MM.1S (cell line): ENCODE results near the gene ROMO1.
"Not testable (repeated sequence)": the region's sequence is repeated elsewhere in the genome, so short reads cannot be mapped to it uniquely, and the experiment has no call there.

ENCODE experiments used
- DNase-seq: peaks from one replicate; pipeline ENCODE4 v3.0.0-alpha.2; 2015
- H2AFZ ChIP-seq: fragments of 300-600 bp; sonication (generic); 2 replicates; pipeline ENCODE4 v1.6.0; 2016; ENCODE audit warnings: antibody characterized with exemption, low read length
- H3F3A ChIP-seq: fragments of 300-600 bp; sonication (generic); 2 replicates; pipeline ENCODE4 v1.6.1; 2016; ENCODE audit warnings: mild to moderate bottlenecking, antibody characterized with exemption, low read length, moderate library complexity, mixed read lengths; ENCODE audit not compliant: insufficient read depth
- H3K27ac ChIP-seq: fragments of 300-600 bp; sonication (generic); 2 replicates; pipeline ENCODE4 v1.5.1; 2016; ENCODE audit warnings: mild to moderate bottlenecking, low read length
- H3K27me3 ChIP-seq: fragments of 300-600 bp; sonication (generic); replicated peaks from 2 replicates; pipeline ENCODE4 v1.6.0; 2016; ENCODE audit warnings: low read length; ENCODE audit not compliant: insufficient read depth
- H3K36me3 ChIP-seq: fragments of 300-600 bp; sonication (generic); replicated peaks from 2 replicates; pipeline ENCODE4 v1.6.1; 2016; ENCODE audit warnings: mild to moderate bottlenecking, low read length, mixed read lengths; ENCODE audit not compliant: insufficient read depth
- H3K4me1 ChIP-seq: fragments of 300-600 bp; sonication (generic); 2 replicates; pipeline ENCODE4 v1.6.1; 2016; ENCODE audit warnings: low read length, mixed read lengths
- H3K4me2 ChIP-seq: fragments of 300-600 bp; sonication (generic); 2 replicates; pipeline ENCODE4 v1.6.0; 2016; ENCODE audit warnings: low read depth, low read length
- H3K4me3 ChIP-seq: fragments of 300-600 bp; sonication (generic); 2 replicates; pipeline ENCODE4 v1.5.1; 2016; ENCODE audit warnings: low read length, mixed read lengths
- H3K79me2 ChIP-seq: fragments of 300-600 bp; sonication (generic); 2 replicates; pipeline ENCODE4 v1.6.1; 2016; ENCODE audit warnings: mixed run types, low read length, mixed read lengths
- H3K9ac ChIP-seq: fragments of 300-600 bp; sonication (generic); 2 replicates; pipeline ENCODE4 v1.6.1; 2016; ENCODE audit warnings: low read length, mixed read lengths
- H3K9me2 ChIP-seq: fragments of 300-600 bp; sonication (generic); replicated peaks from 2 replicates; pipeline ENCODE4 v1.6.1; 2016; ENCODE audit warnings: mild to moderate bottlenecking, low read length, mixed read lengths; ENCODE audit not compliant: insufficient read depth
- H3K9me3 ChIP-seq: fragments of 300-600 bp; sonication (generic); replicated peaks from 2 replicates; pipeline ENCODE4 v1.6.1; 2016; ENCODE audit warnings: mild to moderate bottlenecking, low read length, mixed read lengths; ENCODE audit not compliant: insufficient read depth
- H4K20me1 ChIP-seq: fragments of 300-600 bp; sonication (generic); 2 replicates; pipeline ENCODE4 v1.6.1; 2016; ENCODE audit warnings: mild to moderate bottlenecking, low read length, moderate library complexity, mixed read lengths; ENCODE audit not compliant: insufficient read depth
- CTCF ChIP-seq: fragments of 300-600 bp; sonication (generic); IDR thresholded peaks from 2 replicates; pipeline ENCODE4 v1.5.1; 2016; ENCODE audit warnings: antibody characterized with exemption, low read length, mixed read lengths
- EZH2 ChIP-seq: fragments of 300-600 bp; sonication (generic); optimal IDR thresholded peaks from 2 replicates; pipeline ENCODE3; 2017; ENCODE audit warnings: low read depth, mild to moderate bottlenecking, antibody characterized with exemption, low read length, mixed read lengths
- EZH2phosphoT487 ChIP-seq: fragments of 300-600 bp; sonication (generic); IDR thresholded peaks from 2 replicates; pipeline ENCODE4 v1.6.1; 2018; ENCODE audit warnings: antibody characterized with exemption, low read length

Gene ROMO1

GRCh38 chr20:35706591-35707529 is 7.7 kb downstream of the ROMO1 start:
- peaks cover 49% of the 10 kb centered on the region for H3K36me3 ChIP-seq
- peaks cover 31% of the 10 kb centered on the region for H4K20me1 ChIP-seq

GRCh38 chr20:35708502-35708901 is 9.3 kb downstream of the ROMO1 start:
- Histone ChIP-seq H3K27ac (no peak overlapping the region), H3F3A (peaks cover 38% of the 10 kb centered on the region), H3K9me2 (no peaks in the 10 kb centered on the region), H2AFZ (no peak overlapping the region), H4K20me1 (peaks cover 36% of the 10 kb centered on the region), H3K36me3 (peaks cover 46% of the 10 kb centered on the region), H3K4me3 (no peak overlapping the region), H3K4me2 (no peak overlapping the region), H3K27me3 (no peaks in the 10 kb centered on the region), H3K9me3 (no peaks in the 10 kb centered on the region), H3K4me1 (no peaks in the 10 kb centered on the region), H3K79me2 (peaks cover 94% of the 10 kb centered on the region), H3K9ac (no peak overlapping the region)
- TF ChIP-seq EZH2: no peak
- no peak for TF ChIP-seq CTCF
- no peak for TF ChIP-seq EZH2phosphoT487
- no peak for DNase-seq

More at GRCh38 chr20:35706591-35707529, 7.7 kb downstream of the ROMO1 start:
- not testable (repeated sequence) for H3K4me1 ChIP-seq, H3K27ac ChIP-seq, H3K9me2 ChIP-seq, H3K4me2 ChIP-seq, H2AFZ ChIP-seq, H3K4me3 ChIP-seq, H3K9me3 ChIP-seq, H3K9ac ChIP-seq, DNase-seq, H3K27me3 ChIP-seq
- Histone ChIP-seq H3F3A (peaks cover 54% of the 10 kb centered on the region), H3K79me2 (peaks cover 93% of the 10 kb centered on the region)

- H3K36me3 ChIP-seq: peaks cover 41% of the 10 kb centered on the region
Observed at GRCh38 chr20:35709259-35709658, 10.1 kb downstream of the ROMO1 start.

More at GRCh38 chr20:35709259-35709658, 10.1 kb downstream of the ROMO1 start:
- no peak overlapping the region for H3K4me2 ChIP-seq
- H3K79me2 ChIP-seq: peaks cover 94% of the 10 kb centered on the region
- H3K4me3 ChIP-seq: no peak overlapping the region
- no peak for DNase-seq
- no peak for TF ChIP-seq EZH2
- no peak for TF ChIP-seq EZH2phosphoT487
- no peak for TF ChIP-seq CTCF
- H3K4me1 ChIP-seq: no peaks in the 10 kb centered on the region
- H3K9me3 ChIP-seq: no peaks in the 10 kb centered on the region
- no peaks in the 10 kb centered on the region for H3K27me3 ChIP-seq
- no peak overlapping the region for H3K9ac ChIP-seq
- no peaks in the 10 kb centered on the region for H3K9me2 ChIP-seq
- H3F3A ChIP-seq: peaks cover 35% of the 10 kb centered on the region
- H3K27ac ChIP-seq: no peak overlapping the region
- H2AFZ ChIP-seq: no peak overlapping the region
- peaks cover 43% of the 10 kb centered on the region for H4K20me1 ChIP-seq
